GM12878 (cell line): ENCODE results near the gene PLEKHA6.

ENCODE experiments used
- BACH1 ChIP-seq: fragments of 450-650 bp; IDR thresholded peaks from 2 replicates; pipeline ENCODE4 v1.6.1; 2017; ENCODE audit warnings: mild to moderate bottlenecking, borderline replicate concordance
- CBX3 ChIP-seq: fragments of 200-600 bp; sonication (generic); IDR thresholded peaks from 2 replicates; pipeline ENCODE4 v1.6.1; 2016; ENCODE audit warnings: low read depth, borderline replicate concordance
- FOXM1 ChIP-seq: IDR thresholded peaks from 2 replicates; pipeline ENCODE4 v1.6.1; 2012; ENCODE audit warnings: low read depth, mild to moderate bottlenecking, inconsistent platforms, low read length, moderate library complexity
- JUND ChIP-seq: IDR thresholded peaks from 2 replicates; pipeline ENCODE4 v1.6.1; 2012; ENCODE audit warnings: low read depth, mild to moderate bottlenecking, low read length, improper control_type of control experiment, moderate library complexity
- NR2F1 ChIP-seq: fragments of 450-650 bp; conservative IDR thresholded peaks from 2 replicates; pipeline ENCODE4 v1.6.1; 2017; ENCODE audit warnings: mild to moderate bottlenecking
- POLR2AphosphoS5 ChIP-seq: IDR thresholded peaks from 2 replicates; pipeline ENCODE4 v1.6.1; 2011; ENCODE audit warnings: mild to moderate bottlenecking, low read length, inconsistent platforms
- RBBP5 ChIP-seq: fragments of 200-600 bp; sonication (generic); conservative IDR thresholded peaks from 2 replicates; pipeline ENCODE4 v1.6.1; 2016
- RFX5 ChIP-seq: IDR thresholded peaks from 2 replicates; pipeline ENCODE4 v1.6.1; 2011; ENCODE audit warnings: low read depth, low read length, improper control_type of control experiment
- STAT3 ChIP-seq: IDR thresholded peaks from 2 replicates; pipeline ENCODE4 v1.6.1; 2011; ENCODE audit warnings: low read depth, low read length, improper control_type of control experiment
- TAF1 ChIP-seq: IDR thresholded peaks from 2 replicates; pipeline ENCODE4 v1.6.1; 2011; ENCODE audit warnings: mild to moderate bottlenecking, low read depth, low read length, borderline replicate concordance
- TF ChIP-seq, protein P1 (sequence below), 3 experiments: IDR thresholded peaks in 2 of 3; conservative IDR thresholded peaks in 1 of 3; 2 replicates each; pipeline ENCODE4 v1.5.1; 2011; ENCODE audit warnings: low read depth in 3 of 3, low read length in 3 of 3, mild to moderate bottlenecking in 3 of 3, control low read depth in 2 of 3, moderate library complexity in 2 of 3, inconsistent platforms in 1 of 3, mixed read lengths in 1 of 3; ENCODE audit not compliant: control insufficient read depth in 2 of 3, insufficient read depth in 1 of 3; ENCODE audit errors: extremely low read depth in 1 of 3
- TF ChIP-seq, protein P2 (sequence below): IDR thresholded peaks from 2 replicates; pipeline ENCODE4 v1.6.1; 2012; ENCODE audit warnings: low read depth, low read length, improper control_type of control experiment

DNA sequence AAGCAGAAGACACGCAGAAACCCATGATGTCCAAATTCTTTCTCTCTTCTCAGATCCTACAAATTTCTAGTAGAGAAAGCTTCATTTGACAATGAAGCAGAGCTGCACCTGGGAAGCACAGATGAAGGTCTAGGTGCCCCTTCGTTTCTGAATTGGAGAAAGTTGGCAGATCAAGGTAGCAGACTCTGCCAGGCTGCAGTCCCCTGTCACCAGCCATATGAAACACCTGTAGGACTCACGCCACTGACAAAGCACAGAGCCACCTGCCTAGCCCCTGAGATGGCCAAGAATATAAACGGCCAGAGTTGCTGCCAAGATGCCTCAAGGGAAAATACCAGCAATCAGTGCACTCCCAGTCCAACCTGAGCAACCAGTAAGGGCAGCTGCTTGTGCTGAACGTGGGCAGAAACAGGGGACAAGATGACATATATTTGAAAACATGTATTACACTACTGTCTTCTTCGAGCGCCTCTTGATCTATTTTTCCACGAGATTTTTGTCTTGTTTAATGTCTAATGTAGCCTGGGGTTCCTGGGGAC lies 20.6 kb upstream of the PLEKHA6 start:
- TF ChIP-seq FOXM1 (no peak), STAT3 (no peak), POLR2AphosphoS5 (no peak), CBX3 (no peak), NR2F1 (no peak), BACH1 (no peak), JUND (no peak), TAF1 (no peak), RBBP5 (no peak), RFX5 (no peak)
- TF ChIP-seq, protein P1, sequence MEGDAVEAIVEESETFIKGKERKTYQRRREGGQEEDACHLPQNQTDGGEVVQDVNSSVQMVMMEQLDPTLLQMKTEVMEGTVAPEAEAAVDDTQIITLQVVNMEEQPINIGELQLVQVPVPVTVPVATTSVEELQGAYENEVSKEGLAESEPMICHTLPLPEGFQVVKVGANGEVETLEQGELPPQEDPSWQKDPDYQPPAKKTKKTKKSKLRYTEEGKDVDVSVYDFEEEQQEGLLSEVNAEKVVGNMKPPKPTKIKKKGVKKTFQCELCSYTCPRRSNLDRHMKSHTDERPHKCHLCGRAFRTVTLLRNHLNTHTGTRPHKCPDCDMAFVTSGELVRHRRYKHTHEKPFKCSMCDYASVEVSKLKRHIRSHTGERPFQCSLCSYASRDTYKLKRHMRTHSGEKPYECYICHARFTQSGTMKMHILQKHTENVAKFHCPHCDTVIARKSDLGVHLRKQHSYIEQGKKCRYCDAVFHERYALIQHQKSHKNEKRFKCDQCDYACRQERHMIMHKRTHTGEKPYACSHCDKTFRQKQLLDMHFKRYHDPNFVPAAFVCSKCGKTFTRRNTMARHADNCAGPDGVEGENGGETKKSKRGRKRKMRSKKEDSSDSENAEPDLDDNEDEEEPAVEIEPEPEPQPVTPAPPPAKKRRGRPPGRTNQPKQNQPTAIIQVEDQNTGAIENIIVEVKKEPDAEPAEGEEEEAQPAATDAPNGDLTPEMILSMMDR (IDR thresholded peaks at IDR 0.05 in 2 of 3, conservative IDR thresholded peaks at IDR 0.05 in 1 of 3; ENCODE audit: control insufficient read depth in 2 of 3, extremely low read depth in 1 of 3, insufficient read depth in 1 of 3, low read depth in 3 of 3, low read length in 3 of 3): no peak
- TF ChIP-seq, protein P2, sequence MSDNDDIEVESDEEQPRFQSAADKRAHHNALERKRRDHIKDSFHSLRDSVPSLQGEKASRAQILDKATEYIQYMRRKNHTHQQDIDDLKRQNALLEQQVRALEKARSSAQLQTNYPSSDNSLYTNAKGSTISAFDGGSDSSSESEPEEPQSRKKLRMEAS: no peak
